ENCODE measurements around the gene MRPS25.
"Not testable (repeated sequence)": the region's sequence is repeated elsewhere in the genome, so short reads cannot be mapped to it uniquely, and the experiment has no call there.

The MRPS25 gene

GRCh38 chr3:15049584-15049983, 15.5 kb downstream of the MRPS25 start:
- no peak overlapping the region for H3K27ac ChIP-seq
- no peak for DNase-seq (ENCODE audit: low read depth, low spot score)

GRCh38 chr3:15045667-15046066, 19.4 kb downstream of the MRPS25 start:
- H3K27ac ChIP-seq = no peak overlapping the region
- DNase-seq (ENCODE audit: low read depth, low spot score) = no peak

GRCh38 chr3:15044326-15044725, 20.8 kb downstream of the MRPS25 start:
- no peak for DNase-seq (ENCODE audit: low read depth, low spot score)
- no peak overlapping the region for H3K27ac ChIP-seq

GRCh38 chr3:15043408-15044171, 21.5 kb downstream of the MRPS25 start:
- no peak overlapping the region for H3K27ac ChIP-seq
- DNase-seq (ENCODE audit: low read depth, low spot score) = no peak

GRCh38 chr3:15042936-15043335, 22.2 kb downstream of the MRPS25 start:
- no peak for DNase-seq (ENCODE audit: low read depth, low spot score)
- H3K27ac ChIP-seq = no peak overlapping the region

- no peak for DNase-seq (ENCODE audit: low read depth, low spot score)
- H3K27ac ChIP-seq = no peak overlapping the region
Measured at GRCh38 chr3:15041950-15042349, 23.2 kb downstream of the MRPS25 start.

- DNase-seq (ENCODE audit: low read depth, low spot score) = no peak
- H3K27ac ChIP-seq = no peak overlapping the region
Measured at GRCh38 chr3:15040844-15041243, 24.3 kb downstream of the MRPS25 start.

- no peak for DNase-seq (ENCODE audit: low read depth, low spot score)
- no peak overlapping the region for H3K27ac ChIP-seq
Measured at GRCh38 chr3:15038306-15038705, 26.8 kb downstream of the MRPS25 start.

GRCh38 chr3:15033103-15033502, 32.0 kb downstream of the MRPS25 start:
- H3K27ac ChIP-seq = no peak overlapping the region
- no peak for DNase-seq (ENCODE audit: low read depth, low spot score)

GRCh38 chr3:15032650-15033049, 32.5 kb downstream of the MRPS25 start:
- DNase-seq (ENCODE audit: low read depth, low spot score) = no peak
- no peak overlapping the region for H3K27ac ChIP-seq

- no peak overlapping the region for H3K27ac ChIP-seq
- no peak for DNase-seq (ENCODE audit: low read depth, low spot score)
Measured at GRCh38 chr3:15029625-15030024, 35.5 kb downstream of the MRPS25 start.

- H3K27ac ChIP-seq = no peak overlapping the region
- DNase-seq (ENCODE audit: low read depth, low spot score) = no peak
Measured at GRCh38 chr3:15023719-15024118, 41.4 kb downstream of the MRPS25 start.

GRCh38 chr3:15023249-15023648, 41.9 kb downstream of the MRPS25 start:
- H3K27ac ChIP-seq = no peak overlapping the region
- DNase-seq (ENCODE audit: low read depth, low spot score) = no peak

- no peak overlapping the region for H3K27ac ChIP-seq
- DNase-seq (ENCODE audit: low read depth, low spot score) = no peak
Measured at GRCh38 chr3:15017191-15017590, 47.9 kb downstream of the MRPS25 start.

- no peak for DNase-seq (ENCODE audit: low read depth, low spot score)
- H3K27ac ChIP-seq = no peak overlapping the region
Measured at GRCh38 chr3:15015456-15015855, 49.7 kb downstream of the MRPS25 start.

GRCh38 chr3:15014606-15015328, 50.3 kb downstream of the MRPS25 start:
- no peak overlapping the region for H3K27ac ChIP-seq
- no peak for DNase-seq (ENCODE audit: low read depth, low spot score)

- H3K27ac ChIP-seq = peak overlapping the region; percentile 70
- no peak for DNase-seq (ENCODE audit: low read depth, low spot score)
Measured at GRCh38 chr3:15011174-15011573, 53.9 kb downstream of the MRPS25 start.

GRCh38 chr3:15010664-15011063, 54.5 kb downstream of the MRPS25 start:
- peak; percentile 40 for DNase-seq (ENCODE audit: low read depth, low spot score)
- H3K27ac ChIP-seq = peak overlapping the region; percentile 70

- no peak overlapping the region for H3K27ac ChIP-seq
- no peak for DNase-seq (ENCODE audit: low read depth, low spot score)
Measured at GRCh38 chr3:15009167-15009566, 55.9 kb downstream of the MRPS25 start.

- peak overlapping the region; percentile 1 for H3K27ac ChIP-seq
- peak; percentile 55 for DNase-seq (ENCODE audit: low read depth, low spot score)
Measured at GRCh38 chr3:15007681-15008141, 57.4 kb downstream of the MRPS25 start.

- not testable (repeated sequence) for H3K27ac ChIP-seq; DNase-seq (ENCODE audit: low read depth, low spot score)
Measured at GRCh38 chr3:14999182-14999581, 65.9 kb downstream of the MRPS25 start.

Data from epithelial cell of prostate (primary cell).